HG03039 (cell line): ENCODE results near the gene SLC41A3.

Experiments used
- ATAC-seq: cut with Tn5 transposase; IDR thresholded peaks from one replicate; pipeline ENCODE4 v1.9.1; 2021; ENCODE audit warnings: mild to moderate bottlenecking, moderate library complexity; ENCODE audit not compliant: unreplicated experiment

Gene SLC41A3

DNA sequence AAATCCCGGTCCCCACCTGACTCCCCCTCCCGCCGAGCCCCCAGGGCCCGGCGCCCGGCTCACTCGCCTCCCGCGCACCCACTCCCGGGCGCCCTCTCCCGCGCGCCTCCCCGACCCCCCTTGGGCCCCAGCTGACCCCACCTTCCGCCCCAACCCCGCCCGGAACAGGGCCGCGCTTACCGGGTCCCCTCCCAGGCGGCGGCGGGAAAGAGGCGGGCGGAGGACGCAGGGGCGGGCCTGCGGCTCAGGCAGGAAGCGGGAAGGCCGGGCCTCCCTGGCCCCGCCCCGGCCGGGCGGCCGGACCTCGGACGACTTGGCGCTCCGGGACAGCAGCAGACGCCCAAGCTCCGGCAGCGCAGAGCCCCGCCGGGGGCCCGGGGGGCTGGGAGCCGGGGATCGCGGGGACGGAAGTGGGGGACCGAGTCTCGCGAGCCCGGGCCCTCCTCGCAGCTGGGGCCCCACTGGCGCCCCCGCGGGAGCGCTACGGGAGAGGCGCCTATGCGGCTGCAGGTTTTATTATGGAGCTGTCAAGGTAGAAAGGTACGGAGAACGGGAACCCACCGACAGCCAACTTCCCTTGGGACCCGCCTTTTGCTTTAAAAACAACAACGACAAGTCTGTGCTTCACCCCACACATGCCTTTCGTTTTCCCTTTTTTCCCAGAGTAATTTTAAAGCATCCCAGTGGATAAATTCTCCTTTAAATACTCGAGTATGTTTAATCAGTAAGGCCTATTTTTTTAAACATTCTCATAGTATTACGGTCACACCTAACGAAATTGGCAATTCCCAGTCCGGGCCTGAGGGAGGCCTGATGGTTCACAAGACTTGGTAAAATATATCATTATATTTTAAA is at the start of gene SLC41A3:
TSS of gene SLC41A3 (minus strand) at position 212 of the 855 bp plus-strand sequence. CDS start 15,905 bp downstream, outside the sequence.
- peak; percentile 92 for ATAC-seq

- no peak for ATAC-seq
Observed at GRCh38 chr3:126133606-126134005, 49.7 kb upstream of the SLC41A3 start.

DNA sequence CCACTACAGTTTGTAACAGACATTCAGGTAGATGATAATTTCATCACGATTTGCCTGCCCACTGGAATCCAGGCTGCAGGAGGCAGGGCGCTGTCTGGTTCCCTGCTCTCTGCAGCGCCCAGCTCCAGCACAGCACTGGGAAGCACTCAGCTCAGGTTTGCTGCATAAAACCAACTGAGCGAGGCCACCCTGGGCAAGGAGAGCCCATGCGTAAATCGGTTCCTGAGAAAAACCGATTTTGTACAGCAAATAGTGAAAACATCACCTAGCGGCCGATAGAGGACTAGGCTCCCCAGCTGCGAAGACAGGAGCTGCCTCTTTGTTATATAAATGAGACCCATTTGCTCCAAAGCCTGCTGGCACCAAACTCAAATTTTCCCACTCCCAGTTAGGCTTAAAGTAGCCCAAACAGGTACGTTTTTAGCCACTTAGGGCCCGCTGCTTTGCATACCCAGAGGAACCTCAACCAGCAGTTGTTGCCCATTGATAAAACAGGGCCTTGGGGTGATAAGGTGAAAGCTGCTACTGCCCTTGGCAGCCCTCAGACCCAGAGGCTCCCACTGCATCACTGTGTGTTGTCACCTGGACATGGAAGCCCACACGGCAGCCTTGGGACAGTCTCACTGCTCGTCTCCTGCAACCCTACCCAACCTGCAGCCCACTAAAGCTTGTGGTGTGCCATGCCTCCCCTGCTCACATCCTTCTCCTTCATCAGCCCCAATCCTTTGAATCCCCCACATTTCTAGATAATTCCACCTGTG is 49.0 kb upstream of the SLC41A3 start:
- no peak for ATAC-seq

DNA sequence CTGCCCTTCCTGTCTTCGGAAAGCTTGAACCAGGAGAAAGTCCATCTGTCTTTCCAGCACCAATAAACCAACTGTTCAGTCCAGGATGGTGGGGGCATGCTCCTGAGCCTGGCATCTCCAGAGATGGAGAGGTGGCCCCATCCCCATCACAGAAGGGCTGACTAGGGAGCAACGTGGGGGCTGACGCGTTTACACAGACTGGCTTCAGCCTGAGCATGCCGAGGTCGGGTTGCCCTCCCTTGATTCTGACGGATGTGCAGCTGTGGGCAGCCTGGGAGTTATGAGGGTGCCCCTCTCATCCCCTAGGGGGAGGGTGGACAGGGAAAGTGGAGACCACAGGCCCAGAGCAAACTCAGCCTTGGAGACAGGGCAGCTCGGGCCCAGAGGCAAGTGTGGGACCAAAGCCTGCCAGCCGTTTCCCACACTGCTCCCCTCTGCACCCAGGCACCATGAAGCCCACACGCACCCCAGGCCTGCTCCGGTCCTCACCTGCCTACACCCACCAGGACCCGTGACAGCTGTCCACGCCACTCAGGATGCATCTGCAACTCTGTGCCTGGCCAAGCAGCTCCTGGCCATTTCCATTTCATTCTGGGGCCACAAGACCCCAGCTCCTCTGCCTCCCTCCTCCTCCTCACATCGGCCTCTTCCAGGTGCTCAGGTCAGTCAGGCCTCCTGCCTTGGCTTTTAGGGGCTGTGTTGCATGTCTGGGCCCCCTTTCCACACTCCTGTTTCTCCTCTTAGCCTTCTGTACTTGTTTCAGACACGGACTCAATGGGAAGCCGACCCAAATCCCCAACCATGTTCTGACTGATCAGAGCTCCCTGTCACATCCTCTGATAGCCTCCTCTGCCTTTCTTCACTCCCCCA is 48.2 kb upstream of the SLC41A3 start:
- no peak for ATAC-seq

- ATAC-seq = no peak
Observed at GRCh38 chr3:126130981-126131745, 47.2 kb upstream of the SLC41A3 start.

- ATAC-seq = no peak
Observed at GRCh38 chr3:126130081-126130855, 46.3 kb upstream of the SLC41A3 start.

DNA sequence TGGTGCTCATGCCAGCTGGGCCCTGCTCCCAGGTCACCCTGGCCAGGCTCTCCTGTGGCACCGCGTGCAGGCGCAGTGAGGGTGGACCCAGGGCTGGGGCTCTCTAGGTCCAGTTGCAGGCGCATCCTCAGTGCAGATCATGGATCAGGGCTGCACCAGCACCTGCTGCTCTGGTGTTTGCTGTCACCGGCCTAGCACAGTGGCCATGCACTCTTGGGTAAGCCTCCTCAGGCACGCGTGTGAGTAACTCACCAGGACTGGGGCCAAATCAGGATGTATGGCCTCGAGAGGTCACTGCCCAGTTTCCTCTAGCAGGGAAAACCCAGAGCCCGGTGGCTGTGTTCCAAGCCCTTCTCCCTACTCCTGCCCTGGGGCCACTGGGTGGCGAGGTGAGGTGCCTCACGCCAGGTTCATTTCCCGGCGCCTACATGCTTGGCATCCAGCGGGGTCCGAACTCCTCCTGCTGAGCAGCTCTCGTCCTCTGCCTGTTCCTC is 45.5 kb upstream of the SLC41A3 start:
- no peak for ATAC-seq

GRCh38 chr3:126128504-126129397 is 44.8 kb upstream of the SLC41A3 start:
- ATAC-seq = no peak

DNA sequence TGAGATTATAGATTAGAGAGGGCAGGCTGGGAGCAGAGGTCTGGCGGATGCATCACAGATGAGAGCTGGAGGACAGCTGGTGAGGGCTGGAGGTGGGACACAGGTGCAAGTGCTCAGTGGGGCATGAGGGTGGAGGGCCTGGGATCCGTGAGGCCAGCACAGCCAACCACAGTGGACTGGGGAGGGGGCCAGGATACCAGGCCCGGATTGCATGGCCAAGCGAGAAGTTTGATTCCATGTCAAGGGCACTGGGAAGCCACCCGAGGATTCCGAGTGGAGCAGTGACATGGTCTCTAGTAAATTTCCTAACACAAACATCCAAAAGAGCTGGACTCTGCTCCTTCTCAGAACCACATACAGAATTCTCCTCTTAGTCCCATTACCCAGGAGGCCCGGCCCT is 44.0 kb upstream of the SLC41A3 start:
- ATAC-seq = no peak

GRCh38 chr3:126127452-126127851 is 43.5 kb upstream of the SLC41A3 start:
- ATAC-seq = no peak

GRCh38 chr3:126126811-126127431 is 43.0 kb upstream of the SLC41A3 start:
- ATAC-seq = no peak

DNA sequence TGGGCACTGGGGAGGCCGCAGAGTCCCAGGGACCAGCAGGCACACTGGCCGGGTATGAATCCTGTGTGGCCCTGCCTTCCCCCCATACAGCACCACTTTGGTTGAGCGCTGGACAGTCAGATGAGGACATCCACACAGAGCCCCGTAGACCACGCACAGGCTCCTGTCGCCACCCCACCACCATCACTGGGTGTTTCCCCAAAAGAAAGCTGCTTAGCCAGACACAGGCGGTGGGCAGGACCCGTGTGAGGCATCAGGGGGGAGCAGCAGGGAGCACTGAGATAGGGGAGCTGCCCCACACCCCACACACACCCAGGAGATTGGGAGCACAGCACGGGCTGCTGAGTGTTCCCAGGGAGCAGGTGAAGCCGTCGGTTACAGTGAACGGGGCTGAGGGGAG is 42.4 kb upstream of the SLC41A3 start:
- no peak for ATAC-seq

DNA sequence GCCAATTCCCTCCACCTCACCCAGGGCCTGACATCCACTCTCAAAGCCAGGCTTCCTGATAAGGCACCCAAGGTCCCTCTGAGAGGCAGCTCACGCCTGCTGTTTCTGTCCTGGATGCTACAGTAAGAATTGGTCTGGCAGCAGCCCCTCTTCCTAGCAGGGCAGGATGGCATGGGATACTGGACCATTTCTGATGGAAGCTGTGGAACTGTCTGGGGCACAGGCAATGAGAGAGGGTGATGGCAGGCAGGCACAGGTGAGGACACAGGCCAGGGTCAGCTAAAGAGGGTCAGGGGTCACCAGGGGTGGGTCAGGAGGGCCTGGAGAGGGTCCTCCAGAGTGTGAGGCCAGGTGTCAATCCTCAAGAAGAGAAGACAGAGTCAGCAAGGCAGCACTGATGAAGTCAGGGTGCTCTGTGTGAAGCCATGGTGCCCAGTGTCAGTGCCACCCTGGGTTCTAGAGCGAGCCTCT is 41.9 kb upstream of the SLC41A3 start:
- no peak for ATAC-seq

DNA sequence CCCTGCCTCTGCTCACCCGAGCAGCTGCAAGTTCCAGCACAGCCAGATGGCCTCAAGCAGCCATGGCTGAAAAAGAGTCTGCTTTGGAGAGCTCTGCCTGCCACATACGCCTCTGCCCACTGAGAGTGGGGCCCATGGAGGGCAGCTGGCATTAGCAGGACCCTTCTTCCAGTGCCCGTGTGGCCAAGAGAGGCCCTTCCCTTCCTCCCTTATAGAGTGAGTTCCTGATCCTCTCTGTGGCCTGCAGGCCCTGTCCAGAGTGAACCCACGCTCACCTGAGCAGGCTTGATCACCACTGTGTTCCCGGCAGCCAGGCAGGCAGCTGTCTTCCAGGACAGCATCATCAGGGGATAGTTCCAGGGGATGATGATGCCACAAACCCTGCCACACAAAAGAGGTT is 41.4 kb upstream of the SLC41A3 start:
- no peak for ATAC-seq

GRCh38 chr3:126124896-126125295 is 41.0 kb upstream of the SLC41A3 start:
- no peak for ATAC-seq

GRCh38 chr3:126124148-126124868 is 40.4 kb upstream of the SLC41A3 start:
- ATAC-seq = no peak

DNA sequence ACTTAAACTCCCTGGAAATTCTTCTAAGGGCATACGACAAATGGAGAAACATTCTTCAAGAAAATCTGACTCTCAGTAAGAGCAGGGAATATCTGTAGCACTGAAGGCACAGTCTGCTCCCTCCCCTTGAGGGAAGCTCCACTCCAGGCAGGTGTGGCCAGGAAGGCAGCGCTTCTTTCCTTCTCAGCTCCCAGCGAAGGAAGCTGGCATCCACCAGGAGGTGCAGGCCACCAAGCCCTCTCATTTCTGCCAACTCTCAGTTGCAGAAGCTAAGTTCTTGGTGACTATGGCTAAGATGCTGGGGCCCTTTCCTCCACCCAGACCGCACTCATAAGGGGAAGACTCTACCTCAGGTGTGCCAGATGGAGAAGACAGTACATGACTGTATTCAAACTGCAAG is 37.7 kb upstream of the SLC41A3 start:
- no peak for ATAC-seq
